MM.1S (cell line): Measurements from ENCODE around the gene BPIFB3.

ENCODE experiments used
- DNase-seq: peaks from one replicate; pipeline ENCODE4 v3.0.0-alpha.2; 2015
- H2AFZ ChIP-seq: fragments of 300-600 bp; sonication (generic); 2 replicates; pipeline ENCODE4 v1.6.0; 2016; ENCODE audit warnings: antibody characterized with exemption, low read length
- H3F3A ChIP-seq: fragments of 300-600 bp; sonication (generic); 2 replicates; pipeline ENCODE4 v1.6.1; 2016; ENCODE audit warnings: mild to moderate bottlenecking, antibody characterized with exemption, low read length, moderate library complexity, mixed read lengths; ENCODE audit not compliant: insufficient read depth
- H3K27ac ChIP-seq: fragments of 300-600 bp; sonication (generic); 2 replicates; pipeline ENCODE4 v1.5.1; 2016; ENCODE audit warnings: mild to moderate bottlenecking, low read length
- H3K27me3 ChIP-seq: fragments of 300-600 bp; sonication (generic); replicated peaks from 2 replicates; pipeline ENCODE4 v1.6.0; 2016; ENCODE audit warnings: low read length; ENCODE audit not compliant: insufficient read depth
- H3K36me3 ChIP-seq: fragments of 300-600 bp; sonication (generic); replicated peaks from 2 replicates; pipeline ENCODE4 v1.6.1; 2016; ENCODE audit warnings: mild to moderate bottlenecking, low read length, mixed read lengths; ENCODE audit not compliant: insufficient read depth
- H3K4me1 ChIP-seq: fragments of 300-600 bp; sonication (generic); 2 replicates; pipeline ENCODE4 v1.6.1; 2016; ENCODE audit warnings: low read length, mixed read lengths
- H3K4me2 ChIP-seq: fragments of 300-600 bp; sonication (generic); 2 replicates; pipeline ENCODE4 v1.6.0; 2016; ENCODE audit warnings: low read depth, low read length
- H3K4me3 ChIP-seq: fragments of 300-600 bp; sonication (generic); 2 replicates; pipeline ENCODE4 v1.5.1; 2016; ENCODE audit warnings: low read length, mixed read lengths
- H3K79me2 ChIP-seq: fragments of 300-600 bp; sonication (generic); 2 replicates; pipeline ENCODE4 v1.6.1; 2016; ENCODE audit warnings: mixed run types, low read length, mixed read lengths
- H3K9ac ChIP-seq: fragments of 300-600 bp; sonication (generic); 2 replicates; pipeline ENCODE4 v1.6.1; 2016; ENCODE audit warnings: low read length, mixed read lengths
- H3K9me2 ChIP-seq: fragments of 300-600 bp; sonication (generic); replicated peaks from 2 replicates; pipeline ENCODE4 v1.6.1; 2016; ENCODE audit warnings: mild to moderate bottlenecking, low read length, mixed read lengths; ENCODE audit not compliant: insufficient read depth
- H3K9me3 ChIP-seq: fragments of 300-600 bp; sonication (generic); replicated peaks from 2 replicates; pipeline ENCODE4 v1.6.1; 2016; ENCODE audit warnings: mild to moderate bottlenecking, low read length, mixed read lengths; ENCODE audit not compliant: insufficient read depth
- H4K20me1 ChIP-seq: fragments of 300-600 bp; sonication (generic); 2 replicates; pipeline ENCODE4 v1.6.1; 2016; ENCODE audit warnings: mild to moderate bottlenecking, low read length, moderate library complexity, mixed read lengths; ENCODE audit not compliant: insufficient read depth
- CTCF ChIP-seq: fragments of 300-600 bp; sonication (generic); IDR thresholded peaks from 2 replicates; pipeline ENCODE4 v1.5.1; 2016; ENCODE audit warnings: antibody characterized with exemption, low read length, mixed read lengths
- EZH2 ChIP-seq: fragments of 300-600 bp; sonication (generic); optimal IDR thresholded peaks from 2 replicates; pipeline ENCODE3; 2017; ENCODE audit warnings: low read depth, mild to moderate bottlenecking, antibody characterized with exemption, low read length, mixed read lengths
- EZH2phosphoT487 ChIP-seq: fragments of 300-600 bp; sonication (generic); IDR thresholded peaks from 2 replicates; pipeline ENCODE4 v1.6.1; 2018; ENCODE audit warnings: antibody characterized with exemption, low read length

Gene BPIFB3

GRCh38 chr20:33068251-33068939, 14.7 kb downstream of the BPIFB3 start:
- no peaks in the 10 kb centered on the region for H3K9me2 ChIP-seq
- no peaks in the 10 kb centered on the region for H3K9me3 ChIP-seq
- H3K4me1 ChIP-seq = no peaks in the 10 kb centered on the region
- no peak overlapping the region for H3K9ac ChIP-seq
- H3K4me3 ChIP-seq = no peak overlapping the region
- no peaks in the 10 kb centered on the region for H3K36me3 ChIP-seq
- H3K27me3 ChIP-seq = peaks cover 35% of the 10 kb centered on the region
- no peak overlapping the region for H3K27ac ChIP-seq
- TF ChIP-seq EZH2phosphoT487 (no peak), CTCF (no peak), EZH2 (no peak)
- H2AFZ ChIP-seq = no peak overlapping the region
- no peaks in the 10 kb centered on the region for H3K79me2 ChIP-seq
- no peaks in the 10 kb centered on the region for H4K20me1 ChIP-seq
- no peak overlapping the region for H3K4me2 ChIP-seq
- H3F3A ChIP-seq = no peaks in the 10 kb centered on the region
- no peak for DNase-seq

GRCh38 chr20:33069673-33070072, 16.0 kb downstream of the BPIFB3 start:
- H3K9ac ChIP-seq = no peak overlapping the region
- no peaks in the 10 kb centered on the region for H3K79me2 ChIP-seq
- DNase-seq = no peak
- H4K20me1 ChIP-seq = no peaks in the 10 kb centered on the region
- H3F3A ChIP-seq = no peaks in the 10 kb centered on the region
- H3K9me2 ChIP-seq = no peaks in the 10 kb centered on the region
- no peak overlapping the region for H3K27ac ChIP-seq
- H2AFZ ChIP-seq = no peak overlapping the region
- no peaks in the 10 kb centered on the region for H3K9me3 ChIP-seq
- no peak overlapping the region for H3K4me3 ChIP-seq
- H3K4me1 ChIP-seq = no peaks in the 10 kb centered on the region
- TF ChIP-seq CTCF (no peak), EZH2phosphoT487 (no peak), EZH2 (no peak)
- no peak overlapping the region for H3K4me2 ChIP-seq
- H3K36me3 ChIP-seq = no peaks in the 10 kb centered on the region
- H3K27me3 ChIP-seq = peaks cover 45% of the 10 kb centered on the region

GRCh38 chr20:33070111-33071053, 16.7 kb downstream of the BPIFB3 start:
- Histone ChIP-seq H3F3A (no peaks in the 10 kb centered on the region), H3K4me2 (no peak overlapping the region), H3K9me3 (no peaks in the 10 kb centered on the region), H3K9ac (no peak overlapping the region), H2AFZ (no peak overlapping the region), H3K27ac (no peak overlapping the region), H3K36me3 (no peaks in the 10 kb centered on the region), H3K27me3 (peaks cover 51% of the 10 kb centered on the region), H3K9me2 (no peaks in the 10 kb centered on the region), H4K20me1 (no peaks in the 10 kb centered on the region), H3K4me1 (no peaks in the 10 kb centered on the region), H3K79me2 (no peaks in the 10 kb centered on the region), H3K4me3 (no peak overlapping the region)
- DNase-seq = no peak
- TF ChIP-seq EZH2 = no peak
- no peak for TF ChIP-seq EZH2phosphoT487
